Natural killer cell treated with Interleukin-12 subunit alpha and Interleukin-12 subunit beta and Interleukin-15 and Interleukin-18, amount 100 ng/mL, for 72 hours (primary cell): ENCODE results near the gene LRRC10B. TPM values are rescaled to one million over a fixed set of nuclear protein-coding genes. Genes with fewer than 3 reads are reported as not detected.
A peak's percentile ranks its signal among the peaks of the same experiment; 100 is the strongest.

Source experiments
- ATAC-seq, 2 donors: fragments of 150-1000 bp; cut with Tn5 transposase in 1 of 2; sonication (Bioruptor Pico), chemical (Tn5 transposase) in 1 of 2; 2 replicates each; pipeline ENCODE4 v1.10.0; 2021
- DNase-seq: peaks from one replicate; pipeline ENCODE4 v3.0.0; 2022; ENCODE audit warnings: low spot score
- H3K27ac Mint-ChIP-seq, 2 donors: 1 replicate in 1 of 2; 2 replicates in 1 of 2; pipeline ENCODE4 v1.8.0; 2022; ENCODE audit warnings: mixed read lengths in 2 of 2, mild to moderate bottlenecking in 1 of 2, moderate library complexity in 1 of 2
- H3K27me3 Mint-ChIP-seq, 2 donors: 1 replicate in 1 of 2; 2 replicates in 1 of 2; pipeline ENCODE4 v1.8.0; 2022; ENCODE audit warnings: mixed read lengths in 2 of 2
- H3K36me3 Mint-ChIP-seq: one replicate; pipeline ENCODE4 v1.8.0; 2022; ENCODE audit warnings: mixed read lengths
- H3K4me1 Mint-ChIP-seq, 2 donors: 1 replicate in 1 of 2; 2 replicates in 1 of 2; pipeline ENCODE4 v1.8.0; 2022; ENCODE audit warnings: low read depth in 2 of 2, mixed read lengths in 2 of 2, mild to moderate bottlenecking in 1 of 2
- H3K4me3 Mint-ChIP-seq: one replicate; pipeline ENCODE4 v1.8.0; 2022; ENCODE audit warnings: mixed read lengths
- H3K9me3 Mint-ChIP-seq: 2 replicates; pipeline ENCODE4 v1.8.0; 2022; ENCODE audit warnings: mixed read lengths
- total RNA-seq, 2 donors: library from RNA; stranded (reverse); gene quantifications; one replicate each; pipeline ENCODE4 v1.2.3, GENCODE V29; 2022

The LRRC10B gene
- total RNA-seq, 2 donors from 2014 or later, result not detected

GRCh38 chr11:61518032-61518795 lies 9.7 kb downstream of the LRRC10B start:
- Mint-ChIP-seq H3K4me1 (peaks cover 7 to 8% of the 10 kb centered on the region in 2 donors), H3K27ac (no peak overlapping the region), H3K9me3 (no peaks in the 10 kb centered on the region), H3K4me3 (no peak overlapping the region), H3K27me3 (peaks cover 0 to 10% of the 10 kb centered on the region in 2 donors), H3K36me3 (no peaks in the 10 kb centered on the region)
- no peak for DNase-seq
- no peak for ATAC-seq

GRCh38 chr11:61522881-61523280 lies 14.3 kb downstream of the LRRC10B start:
- H3K27ac Mint-ChIP-seq, result no peak overlapping the region
- no peaks in the 10 kb centered on the region for H3K36me3 Mint-ChIP-seq
- ATAC-seq (no peak), DNase-seq (no peak)
- H3K4me3 Mint-ChIP-seq, result no peak overlapping the region
- H3K4me1 Mint-ChIP-seq, result no peaks in the 10 kb centered on the region
- peaks cover 11 to 16% of the 10 kb centered on the region in 2 donors for H3K27me3 Mint-ChIP-seq
- no peaks in the 10 kb centered on the region for H3K9me3 Mint-ChIP-seq

- Mint-ChIP-seq H3K4me1 (no peaks in the 10 kb centered on the region), H3K9me3 (no peaks in the 10 kb centered on the region), H3K36me3 (no peaks in the 10 kb centered on the region), H3K4me3 (no peak overlapping the region), H3K27ac (no peak overlapping the region), H3K27me3 (peaks cover 11 to 19% of the 10 kb centered on the region in 2 donors)
- ATAC-seq (no peak), DNase-seq (no peak)
Measured at GRCh38 chr11:61524446-61524845, 15.9 kb downstream of the LRRC10B start.

- no peak for ATAC-seq
- DNase-seq, result no peak
- H3K27ac Mint-ChIP-seq, result no peak overlapping the region
- peaks cover 11 to 19% of the 10 kb centered on the region in 2 donors for H3K27me3 Mint-ChIP-seq
- H3K9me3 Mint-ChIP-seq, result no peaks in the 10 kb centered on the region
- H3K4me1 Mint-ChIP-seq, result no peaks in the 10 kb centered on the region
- H3K36me3 Mint-ChIP-seq, result no peaks in the 10 kb centered on the region
- no peak overlapping the region for H3K4me3 Mint-ChIP-seq
Measured at GRCh38 chr11:61524963-61525587, 16.5 kb downstream of the LRRC10B start.

- no peaks in the 10 kb centered on the region for H3K36me3 Mint-ChIP-seq
- H3K4me1 Mint-ChIP-seq, result no peaks in the 10 kb centered on the region
- no peak overlapping the region for H3K4me3 Mint-ChIP-seq
- no peaks in the 10 kb centered on the region for H3K9me3 Mint-ChIP-seq
- peaks cover 11 to 19% of the 10 kb centered on the region in 2 donors for H3K27me3 Mint-ChIP-seq
- DNase-seq (no peak), ATAC-seq (no peak)
- no peak overlapping the region for H3K27ac Mint-ChIP-seq
Measured at GRCh38 chr11:61526229-61526628, 17.7 kb downstream of the LRRC10B start.

- Mint-ChIP-seq H3K27ac (no peak overlapping the region), H3K27me3 (peaks cover 11 to 19% of the 10 kb centered on the region in 2 donors), H3K4me3 (no peak overlapping the region), H3K36me3 (no peaks in the 10 kb centered on the region), H3K4me1 (no peaks in the 10 kb centered on the region), H3K9me3 (no peaks in the 10 kb centered on the region)
- DNase-seq, result no peak
- ATAC-seq, result no peak
Measured at GRCh38 chr11:61526956-61527731, 18.6 kb downstream of the LRRC10B start.

GRCh38 chr11:61528114-61528513 lies 19.6 kb downstream of the LRRC10B start:
- H3K9me3 Mint-ChIP-seq, result no peaks in the 10 kb centered on the region
- ATAC-seq (no peak), DNase-seq (no peak)
- peaks cover 11 to 19% of the 10 kb centered on the region in 2 donors for H3K27me3 Mint-ChIP-seq
- no peak overlapping the region for H3K4me3 Mint-ChIP-seq
- no peaks in the 10 kb centered on the region for H3K4me1 Mint-ChIP-seq
- H3K36me3 Mint-ChIP-seq, result no peaks in the 10 kb centered on the region
- no peak overlapping the region for H3K27ac Mint-ChIP-seq

- peaks cover 16 to 18% of the 10 kb centered on the region in 2 donors for H3K27me3 Mint-ChIP-seq
- peaks cover 0 to 2% of the 10 kb centered on the region in 2 donors for H3K4me1 Mint-ChIP-seq
- H3K27ac Mint-ChIP-seq, result no peak overlapping the region
- ATAC-seq (no peak), DNase-seq (no peak)
- H3K4me3 Mint-ChIP-seq, result no peak overlapping the region
- H3K36me3 Mint-ChIP-seq, result no peaks in the 10 kb centered on the region
- no peaks in the 10 kb centered on the region for H3K9me3 Mint-ChIP-seq
Measured at GRCh38 chr11:61529537-61530225, 21.1 kb downstream of the LRRC10B start.

GRCh38 chr11:61531044-61531443 lies 22.5 kb downstream of the LRRC10B start:
- no peak overlapping the region for H3K4me3 Mint-ChIP-seq
- DNase-seq (no peak), ATAC-seq (no peak)
- H3K27ac Mint-ChIP-seq, result no peak overlapping the region
- no peaks in the 10 kb centered on the region for H3K9me3 Mint-ChIP-seq
- no peaks in the 10 kb centered on the region for H3K36me3 Mint-ChIP-seq
- H3K27me3 Mint-ChIP-seq, result peaks cover 11 to 12% of the 10 kb centered on the region in 2 donors
- peaks cover 0 to 2% of the 10 kb centered on the region in 2 donors for H3K4me1 Mint-ChIP-seq

- no peaks in the 10 kb centered on the region for H3K36me3 Mint-ChIP-seq
Measured at GRCh38 chr11:61532134-61533038, 23.8 kb downstream of the LRRC10B start.

GRCh38 chr11:61533039-61533375 lies 24.5 kb downstream of the LRRC10B start:
- H3K36me3 Mint-ChIP-seq, result no peaks in the 10 kb centered on the region
- peaks cover 0 to 2% of the 10 kb centered on the region in 2 donors for H3K4me1 Mint-ChIP-seq

More at GRCh38 chr11:61532134-61533038, 23.8 kb downstream of the LRRC10B start:
- Mint-ChIP-seq H3K4me3 (no peak overlapping the region), H3K4me1 (peaks cover 0 to 2% of the 10 kb centered on the region in 2 donors), H3K27me3 (peaks cover 11 to 12% of the 10 kb centered on the region in 2 donors), H3K9me3 (no peaks in the 10 kb centered on the region), H3K27ac (no peak overlapping the region)
- DNase-seq (no peak), ATAC-seq (peak in 1 of 2 donors; percentile 56)

GRCh38 chr11:61533401-61533800 lies 24.9 kb downstream of the LRRC10B start:
- Mint-ChIP-seq H3K4me3 (no peak overlapping the region), H3K9me3 (no peaks in the 10 kb centered on the region), H3K27me3 (peaks cover 8 to 12% of the 10 kb centered on the region in 2 donors), H3K4me1 (peaks cover 0 to 2% of the 10 kb centered on the region in 2 donors), H3K36me3 (no peaks in the 10 kb centered on the region), H3K27ac (no peak overlapping the region)
- ATAC-seq (no peak), DNase-seq (no peak)

More at GRCh38 chr11:61533039-61533375, 24.5 kb downstream of the LRRC10B start:
- Mint-ChIP-seq H3K27me3 (peaks cover 8 to 12% of the 10 kb centered on the region in 2 donors), H3K9me3 (no peaks in the 10 kb centered on the region), H3K4me3 (no peak overlapping the region), H3K27ac (no peak overlapping the region)
- DNase-seq (no peak), ATAC-seq (no peak)
